ENCODE results near the gene HES5.
"Not testable (repeated sequence)": the region's sequence is repeated elsewhere in the genome, so short reads cannot be mapped to it uniquely, and the experiment has no call there.

The HES5 gene, protein sequence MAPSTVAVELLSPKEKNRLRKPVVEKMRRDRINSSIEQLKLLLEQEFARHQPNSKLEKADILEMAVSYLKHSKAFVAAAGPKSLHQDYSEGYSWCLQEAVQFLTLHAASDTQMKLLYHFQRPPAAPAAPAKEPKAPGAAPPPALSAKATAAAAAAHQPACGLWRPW

DNA sequence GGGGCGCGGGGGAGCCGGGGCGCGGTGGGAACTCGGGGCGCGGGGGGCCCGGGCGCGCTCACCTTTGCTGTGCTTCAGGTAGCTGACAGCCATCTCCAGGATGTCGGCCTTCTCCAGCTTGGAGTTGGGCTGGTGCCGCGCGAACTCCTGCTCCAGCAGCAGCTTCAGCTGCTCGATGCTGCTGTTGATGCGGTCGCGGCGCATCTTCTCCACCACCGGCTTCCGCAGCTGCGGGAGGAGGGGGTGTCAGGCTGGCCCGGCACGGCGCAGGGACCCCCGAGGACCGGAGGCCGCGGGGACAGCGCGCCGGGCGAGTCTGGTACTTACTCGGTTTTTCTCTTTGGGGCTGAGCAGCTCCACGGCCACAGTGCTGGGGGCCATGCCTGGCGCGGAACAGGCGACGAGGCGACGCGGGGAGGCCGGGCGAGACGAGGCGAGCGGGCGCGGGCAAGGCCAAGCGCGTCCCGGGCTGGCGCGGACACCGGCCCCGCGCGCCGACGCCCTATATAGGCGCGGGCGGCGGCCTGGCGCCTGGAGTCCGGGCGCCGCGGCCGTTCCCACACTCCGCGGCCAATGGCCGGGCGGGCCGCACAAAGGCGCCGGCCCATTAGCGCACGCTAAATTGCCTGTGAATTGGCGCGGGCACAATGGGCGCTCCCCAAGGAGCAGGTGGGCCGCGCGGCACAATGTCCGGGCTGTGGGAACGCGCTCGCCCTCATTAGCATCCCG, at the start of gene HES5:
Gene HES5, minus strand, starts transcription at position 480 of the 729 bp plus-strand sequence. Its CDS starts 99 bp downstream, at position 381.
- H3K4me3 ChIP-seq (ENCODE audit: control insufficient read depth, low read depth, low read length) = no peak within 1 kb of the TSS
- no peak for DNase-seq (ENCODE audit: low read depth)
- TF ChIP-seq, protein P1, sequence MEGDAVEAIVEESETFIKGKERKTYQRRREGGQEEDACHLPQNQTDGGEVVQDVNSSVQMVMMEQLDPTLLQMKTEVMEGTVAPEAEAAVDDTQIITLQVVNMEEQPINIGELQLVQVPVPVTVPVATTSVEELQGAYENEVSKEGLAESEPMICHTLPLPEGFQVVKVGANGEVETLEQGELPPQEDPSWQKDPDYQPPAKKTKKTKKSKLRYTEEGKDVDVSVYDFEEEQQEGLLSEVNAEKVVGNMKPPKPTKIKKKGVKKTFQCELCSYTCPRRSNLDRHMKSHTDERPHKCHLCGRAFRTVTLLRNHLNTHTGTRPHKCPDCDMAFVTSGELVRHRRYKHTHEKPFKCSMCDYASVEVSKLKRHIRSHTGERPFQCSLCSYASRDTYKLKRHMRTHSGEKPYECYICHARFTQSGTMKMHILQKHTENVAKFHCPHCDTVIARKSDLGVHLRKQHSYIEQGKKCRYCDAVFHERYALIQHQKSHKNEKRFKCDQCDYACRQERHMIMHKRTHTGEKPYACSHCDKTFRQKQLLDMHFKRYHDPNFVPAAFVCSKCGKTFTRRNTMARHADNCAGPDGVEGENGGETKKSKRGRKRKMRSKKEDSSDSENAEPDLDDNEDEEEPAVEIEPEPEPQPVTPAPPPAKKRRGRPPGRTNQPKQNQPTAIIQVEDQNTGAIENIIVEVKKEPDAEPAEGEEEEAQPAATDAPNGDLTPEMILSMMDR (conservative IDR thresholded peaks at IDR 0.05; ENCODE audit: control insufficient read depth, insufficient read depth, low read depth, low read length) = no peak

DNA sequence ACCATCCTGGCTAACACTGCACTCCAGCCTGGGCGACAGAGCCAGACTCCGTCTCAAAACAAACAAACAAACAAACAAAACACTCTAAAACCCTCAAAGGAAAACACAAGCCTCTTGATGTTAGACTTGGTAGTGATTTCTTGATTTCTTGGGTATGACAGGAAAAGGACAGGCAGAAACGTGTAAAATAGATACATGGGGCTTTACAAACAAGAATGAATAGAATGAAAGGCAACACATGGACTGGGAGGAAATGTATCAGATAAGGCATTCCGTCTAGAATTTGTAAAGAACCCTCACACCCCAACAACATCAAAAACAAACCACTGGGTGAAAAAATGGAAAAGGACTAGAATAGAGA, 48.7 kb upstream of the HES5 start:
- H3K4me3 ChIP-seq (ENCODE audit: control insufficient read depth, low read depth, low read length) = no peak overlapping the region
- DNase-seq (ENCODE audit: low read depth) = no peak
- TF ChIP-seq, protein P1 (conservative IDR thresholded peaks at IDR 0.05; ENCODE audit: control insufficient read depth, insufficient read depth, low read depth, low read length) = no peak

DNA sequence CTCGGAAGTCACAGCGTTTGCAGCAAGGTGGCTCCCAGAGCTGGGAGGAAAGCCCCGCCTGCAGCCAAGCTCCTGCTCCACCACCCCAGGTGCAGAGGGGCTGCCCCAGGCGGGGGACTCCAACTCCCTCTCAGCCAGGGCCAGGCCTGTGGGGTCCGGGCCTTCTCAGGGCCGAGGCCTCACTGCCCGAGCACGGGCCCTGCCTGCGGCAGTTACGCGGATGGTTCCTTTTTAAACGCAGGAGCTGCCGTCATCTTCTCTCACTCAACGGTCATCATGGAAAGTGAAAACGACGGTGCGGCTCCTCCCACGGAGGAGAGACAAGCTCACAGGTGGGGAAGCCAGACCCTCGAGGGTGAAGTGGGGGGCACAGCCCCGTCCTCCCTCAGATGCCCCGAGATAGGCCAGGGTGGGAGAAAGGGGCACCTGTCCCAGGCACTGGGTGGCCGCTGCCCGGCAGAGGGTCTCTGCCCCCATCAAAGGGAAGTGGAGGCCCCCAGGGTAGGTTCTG, 47.6 kb upstream of the HES5 start:
- not testable (repeated sequence) for H3K4me3 ChIP-seq (ENCODE audit: control insufficient read depth, low read depth, low read length); DNase-seq (ENCODE audit: low read depth)

DNA sequence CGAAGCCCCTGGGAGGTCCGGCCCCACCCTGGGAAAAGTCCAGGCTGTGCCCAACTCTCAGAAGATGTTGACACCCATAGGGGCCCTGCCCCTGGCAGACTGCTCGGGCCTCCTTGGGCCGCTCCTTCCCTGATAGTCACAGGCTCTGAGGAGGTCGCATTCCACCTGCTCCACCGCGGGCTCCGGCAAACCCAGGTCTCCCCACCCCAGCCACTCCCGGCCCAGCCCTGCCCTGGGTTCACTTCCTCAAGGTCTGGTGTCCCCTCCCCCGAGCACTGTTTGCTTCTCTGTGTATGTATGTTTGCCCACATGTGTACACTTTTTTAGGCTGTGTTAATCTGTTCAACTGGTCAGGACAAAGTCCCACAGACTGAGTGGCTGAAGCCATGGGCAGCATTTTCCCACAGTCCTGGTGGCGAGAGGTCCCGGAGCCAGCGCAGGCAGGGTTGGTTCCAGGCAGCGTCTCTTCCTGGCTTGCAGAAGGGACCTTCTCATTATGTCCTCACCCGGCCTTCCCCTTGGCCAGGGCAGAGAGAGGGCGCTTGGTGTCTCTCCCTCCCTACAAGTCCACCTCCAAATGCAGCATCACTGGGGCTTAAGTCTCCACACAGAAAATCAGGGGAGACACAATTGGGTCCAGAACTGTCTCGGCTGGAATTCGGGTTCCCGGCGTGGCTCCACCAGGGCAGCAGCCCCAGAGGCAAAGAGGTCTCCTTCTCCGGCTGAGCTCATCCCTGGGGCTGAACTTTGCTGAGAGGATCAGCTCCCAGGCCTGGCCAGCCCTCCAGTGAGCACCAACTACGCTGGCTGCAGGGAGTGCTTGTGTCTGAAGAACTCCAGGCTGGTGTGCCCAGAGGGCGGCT, 46.0 kb upstream of the HES5 start:
- TF ChIP-seq, protein P1 (conservative IDR thresholded peaks at IDR 0.05; ENCODE audit: control insufficient read depth, insufficient read depth, low read depth, low read length) = no peak
- no peak overlapping the region for H3K4me3 ChIP-seq (ENCODE audit: control insufficient read depth, low read depth, low read length)
- no peak for DNase-seq (ENCODE audit: low read depth)

DNA sequence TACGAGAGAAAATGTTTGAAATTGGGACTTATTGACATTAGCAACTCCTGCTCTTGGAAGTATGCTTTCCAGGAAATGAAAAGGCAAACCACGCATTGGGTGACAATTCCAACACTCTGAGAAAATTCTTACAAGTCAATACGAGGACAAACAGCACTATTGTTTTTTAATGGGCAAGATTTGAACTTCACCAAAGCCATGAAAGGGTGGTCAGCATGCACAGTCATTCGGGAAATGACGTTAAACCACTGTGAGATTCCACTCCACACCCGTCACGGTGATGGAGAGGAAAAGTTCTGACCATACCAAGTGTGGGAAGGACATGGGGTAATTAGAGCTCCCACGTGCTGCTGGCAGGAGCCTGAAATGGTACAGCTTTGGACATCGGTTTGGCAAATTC, 44.3 kb upstream of the HES5 start:
- no peak for DNase-seq (ENCODE audit: low read depth)
- no peak overlapping the region for H3K4me3 ChIP-seq (ENCODE audit: control insufficient read depth, low read depth, low read length)
- TF ChIP-seq, protein P1 (conservative IDR thresholded peaks at IDR 0.05; ENCODE audit: control insufficient read depth, insufficient read depth, low read depth, low read length) = no peak

DNA sequence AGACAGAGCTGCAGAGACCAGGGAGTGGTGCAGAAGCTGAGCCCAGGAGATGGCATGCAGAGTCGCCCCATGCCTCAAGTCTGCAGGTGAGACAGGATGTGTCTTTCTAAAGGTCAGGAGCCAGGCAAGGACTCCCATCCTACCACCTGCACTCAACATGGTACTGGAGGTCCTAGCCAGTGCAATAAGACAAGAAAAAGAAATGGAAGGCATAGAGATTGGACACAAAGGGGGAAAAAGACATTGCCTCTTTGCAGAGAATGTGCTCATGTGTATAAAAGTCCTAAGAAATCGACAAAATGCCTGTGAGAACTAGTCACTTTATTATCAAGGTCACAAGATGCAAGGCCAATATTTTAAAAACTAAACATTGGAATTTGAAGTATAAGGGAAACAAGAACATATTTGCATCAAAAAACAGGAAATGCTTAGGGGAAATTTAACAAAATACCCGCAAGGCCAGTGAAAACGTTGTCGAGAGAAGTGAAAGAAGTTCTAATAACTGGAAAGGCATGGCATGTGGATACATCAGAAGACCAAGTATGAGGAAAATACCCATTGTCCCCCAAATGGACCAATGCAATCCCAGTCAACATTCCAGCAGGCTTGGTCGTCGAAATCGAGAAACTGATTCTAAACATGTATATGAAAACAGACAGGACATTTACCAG, 43.3 kb upstream of the HES5 start:
- TF ChIP-seq, protein P1 (conservative IDR thresholded peaks at IDR 0.05; ENCODE audit: control insufficient read depth, insufficient read depth, low read depth, low read length) = no peak
- DNase-seq (ENCODE audit: low read depth) = no peak
- no peak overlapping the region for H3K4me3 ChIP-seq (ENCODE audit: control insufficient read depth, low read depth, low read length)

Data from fibroblast of mammary gland (primary cell).